Mesendoderm (in vitro differentiated cells): Measurements from ENCODE around the gene BCORL1.

ENCODE experiments used
- DNase-seq: peaks from one replicate; pipeline ENCODE4 v3.0.0; 2013
- H2AK5ac ChIP-seq: 2 replicates; pipeline ENCODE4 v1.6.1; 2013; ENCODE audit warnings: low read length, inconsistent platforms
- H2BK120ac ChIP-seq: 2 replicates; pipeline ENCODE4 v1.6.1; 2013; ENCODE audit warnings: low read depth, mild to moderate bottlenecking, low read length, moderate library complexity, mixed read lengths
- H2BK15ac ChIP-seq: replicated peaks from 2 replicates; pipeline ENCODE4 v1.6.1; 2013; ENCODE audit warnings: low read depth, mild to moderate bottlenecking, moderate library complexity
- H2BK5ac ChIP-seq: 2 replicates; pipeline ENCODE4 v1.6.1; 2013; ENCODE audit warnings: low read length, inconsistent platforms
- H3K18ac ChIP-seq: 2 replicates; pipeline ENCODE4 v1.6.1; 2013; ENCODE audit warnings: mild to moderate bottlenecking, low read length, mixed read lengths
- H3K23ac ChIP-seq: one replicate; pipeline ENCODE4 v1.6.1; 2013; ENCODE audit warnings: low read length
- H3K27ac ChIP-seq: 2 replicates; pipeline ENCODE4 v1.5.1; 2013; ENCODE audit warnings: low read depth, mild to moderate bottlenecking, inconsistent platforms, low read length, moderate library complexity
- H3K27me3 ChIP-seq: 2 replicates; pipeline ENCODE4 v1.6.1; 2013; ENCODE audit warnings: low read length, control low read depth, mild to moderate bottlenecking, inconsistent platforms; ENCODE audit not compliant: insufficient read depth, poor library complexity
- H3K36me3 ChIP-seq: 2 replicates; pipeline ENCODE4 v1.6.1; 2013; ENCODE audit warnings: low read length, inconsistent platforms; ENCODE audit not compliant: control insufficient read depth, insufficient read depth
- H3K4ac ChIP-seq: one replicate; pipeline ENCODE4 v1.6.1; 2013; ENCODE audit warnings: low read depth, mild to moderate bottlenecking, low read length, moderate library complexity
- H3K4me1 ChIP-seq: 2 replicates; pipeline ENCODE4 v1.6.1; 2013; ENCODE audit warnings: low read depth, low read length, inconsistent platforms; ENCODE audit not compliant: control insufficient read depth
- H3K4me2 ChIP-seq: 2 replicates; pipeline ENCODE4 v1.6.1; 2013; ENCODE audit warnings: low read length
- H3K4me3 ChIP-seq: 2 replicates; pipeline ENCODE4 v1.5.1; 2013; ENCODE audit warnings: mild to moderate bottlenecking, low read length
- H3K56ac ChIP-seq: one replicate; pipeline ENCODE4 v1.6.1; 2013; ENCODE audit warnings: low read length
- H3K79me1 ChIP-seq: 2 replicates; pipeline ENCODE4 v1.6.1; 2013; ENCODE audit warnings: low read length, inconsistent platforms
- H3K79me2 ChIP-seq: 2 replicates; pipeline ENCODE4 v1.6.1; 2013; ENCODE audit warnings: mild to moderate bottlenecking, low read length; ENCODE audit not compliant: control insufficient read depth, insufficient read depth
- H3K9ac ChIP-seq: 2 replicates; pipeline ENCODE4 v1.6.1; 2013; ENCODE audit warnings: low read length, inconsistent platforms
- H4K5ac ChIP-seq: one replicate; pipeline ENCODE4 v1.6.1; 2013; ENCODE audit warnings: low read length
- H4K8ac ChIP-seq: one replicate; pipeline ENCODE4 v1.6.1; 2013; ENCODE audit warnings: low read depth, mild to moderate bottlenecking, control low read depth, low read length, moderate library complexity
- WGBS: extraction: QIAGEN DNeasy Blood & Tissue Kit; methylation state at CpG from one replicate; pipeline ENCODE4 v1.1.7; 2013; ENCODE audit warnings: low lambda C conversion rate, missing lambda C conversion rate; ENCODE audit not compliant: insufficient coverage; ENCODE audit errors: extremely low coverage; 5-methylcytosine and 5-hydroxymethylcytosine counted together

The BCORL1 gene

GRCh38 chrX:130103605-130104004, 121.2 kb downstream of the BCORL1 start:
- Histone ChIP-seq H3K4me3 (no peak overlapping the region), H3K23ac (no peak overlapping the region), H3K4ac (no peak overlapping the region)

DNA sequence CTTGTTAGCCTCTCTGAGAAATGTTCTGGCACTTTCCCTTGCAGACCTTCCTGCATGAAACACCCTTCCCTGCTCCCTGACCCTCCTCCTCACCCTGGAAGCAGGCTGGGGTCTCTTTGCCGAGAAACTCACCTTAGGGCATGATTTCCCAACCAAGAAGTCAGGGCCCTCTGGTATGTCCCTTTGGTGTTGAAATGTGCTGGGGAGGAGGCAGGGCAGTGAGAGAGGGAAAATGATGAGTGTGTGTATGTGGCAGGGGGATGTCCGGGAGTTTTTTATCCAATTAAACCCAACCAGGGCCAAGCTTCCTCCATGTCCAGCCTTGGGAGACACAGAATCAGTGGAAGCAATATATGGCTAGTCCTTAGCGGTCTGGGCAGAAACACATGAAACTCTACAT, 122.8 kb downstream of the BCORL1 start:
- Histone ChIP-seq H3K56ac (no peak overlapping the region), H3K4me3 (no peak overlapping the region), H2BK120ac (no peak overlapping the region), H3K9ac (no peak overlapping the region), H2BK15ac (no peak overlapping the region), H3K36me3 (no peaks in the 10 kb centered on the region), H4K5ac (no peak overlapping the region), H3K4me2 (no peak overlapping the region), H3K79me1 (no peaks in the 10 kb centered on the region), H4K8ac (no peak overlapping the region), H3K79me2 (no peaks in the 10 kb centered on the region), H3K18ac (no peak overlapping the region), H3K27me3 (no peaks in the 10 kb centered on the region), H3K4ac (no peak overlapping the region), H3K23ac (no peak overlapping the region), H3K27ac (no peak overlapping the region), H2AK5ac (no peak overlapping the region), H3K4me1 (no peaks in the 10 kb centered on the region), H2BK5ac (no peak overlapping the region)
- DNase-seq, result no peak
- WGBS, result no CpG with 5 or more reads among the region's 3 CpGs

More at GRCh38 chrX:130103605-130104004, 121.2 kb downstream of the BCORL1 start:
- Histone ChIP-seq H2BK120ac (no peak overlapping the region), H2BK15ac (no peak overlapping the region), H4K5ac (no peak overlapping the region), H3K9ac (no peak overlapping the region), H2AK5ac (no peak overlapping the region), H3K27ac (no peak overlapping the region), H3K27me3 (no peaks in the 10 kb centered on the region), H3K4me1 (no peaks in the 10 kb centered on the region), H3K18ac (no peak overlapping the region), H3K56ac (no peak overlapping the region), H3K36me3 (no peaks in the 10 kb centered on the region), H3K79me2 (no peaks in the 10 kb centered on the region), H3K79me1 (no peaks in the 10 kb centered on the region), H4K8ac (no peak overlapping the region), H3K4me2 (no peak overlapping the region), H2BK5ac (no peak overlapping the region)
- DNase-seq, result no peak
- WGBS, result no CpG with 5 or more reads among the region's 3 CpGs

- H3K23ac ChIP-seq, result no peak overlapping the region
- no peak overlapping the region for H4K8ac ChIP-seq
- no peak overlapping the region for H3K18ac ChIP-seq
- H2BK120ac ChIP-seq, result no peak overlapping the region
- no peak overlapping the region for H3K9ac ChIP-seq
- H3K79me1 ChIP-seq, result no peaks in the 10 kb centered on the region
- H3K36me3 ChIP-seq, result no peaks in the 10 kb centered on the region
- no peak overlapping the region for H2BK15ac ChIP-seq
- no peaks in the 10 kb centered on the region for H3K4me1 ChIP-seq
- H4K5ac ChIP-seq, result no peak overlapping the region
- no peak overlapping the region for H3K4me3 ChIP-seq
- DNase-seq, result no peak
- no CpG with 5 or more reads among the region's 10 CpGs for WGBS
- H2AK5ac ChIP-seq, result no peak overlapping the region
- no peak overlapping the region for H3K56ac ChIP-seq
- H3K79me2 ChIP-seq, result no peaks in the 10 kb centered on the region
- H3K4ac ChIP-seq, result no peak overlapping the region
- no peak overlapping the region for H2BK5ac ChIP-seq
- H3K27me3 ChIP-seq, result no peaks in the 10 kb centered on the region
- H3K27ac ChIP-seq, result no peak overlapping the region
- no peak overlapping the region for H3K4me2 ChIP-seq
Observed at GRCh38 chrX:130106071-130106470, 123.6 kb downstream of the BCORL1 start.
